Suprapubic skin (tissue), 4 donors: ENCODE measurements around the gene DUSP18. TPM values are rescaled to one million over a fixed set of nuclear protein-coding genes. Genes with fewer than 3 reads are reported as not detected.

Experiments used
- DNase-seq, 2 donors: peaks; one replicate each; pipeline ENCODE4 v3.0.0-alpha.2; 2019; ENCODE audit warnings: low spot score in 2 of 2
- H3K27ac ChIP-seq: fragments of 200-600 bp; sonication (generic); one replicate; pipeline ENCODE4 v1.5.1; 2019
- H3K27me3 ChIP-seq: fragments of 200-600 bp; sonication (generic); one replicate; pipeline ENCODE4 v1.5.1; 2019
- H3K36me3 ChIP-seq: fragments of 200-600 bp; sonication (generic); one replicate; pipeline ENCODE4 v1.5.1; 2019
- H3K4me1 ChIP-seq: fragments of 200-600 bp; sonication (generic); one replicate; pipeline ENCODE4 v1.5.1; 2019
- H3K4me3 ChIP-seq: fragments of 200-600 bp; sonication (generic); one replicate; pipeline ENCODE4 v1.5.1; 2019; ENCODE audit warnings: mild to moderate bottlenecking
- H3K9me3 ChIP-seq: fragments of 200-600 bp; sonication (generic); one replicate; pipeline ENCODE4 v1.5.1; 2019
- CTCF ChIP-seq, 2 donors: fragments of 200-600 bp in 1 of 2; fragments of 450-650 bp in 1 of 2; sonication (generic) in 1 of 2; IDR thresholded peaks; one replicate each; pipeline ENCODE4 v1.5.1; 2016 to 2019; ENCODE audit warnings: antibody characterized with exemption in 2 of 2, mild to moderate bottlenecking in 1 of 2, moderate library complexity in 1 of 2
- EP300 ChIP-seq: sonication (generic); formaldehyde crosslinking; IDR thresholded peaks from one replicate; pipeline ENCODE4 v1.6.1; 2017; ENCODE audit warnings: antibody characterized with exemption
- POLR2A ChIP-seq, 2 donors: fragments of 450-650 bp; IDR thresholded peaks; one replicate each; pipeline ENCODE4 v1.6.1; 2017; ENCODE audit warnings: antibody characterized with exemption in 2 of 2, mild to moderate bottlenecking in 2 of 2, moderate library complexity in 2 of 2
- POLR2AphosphoS5 ChIP-seq, 3 donors: sonication (generic); formaldehyde crosslinking; IDR thresholded peaks; one replicate each; pipeline ENCODE4 v1.6.1; 2017; ENCODE audit warnings: antibody characterized with exemption in 3 of 3
- WGBS: methylation state at CpG from one replicate; pipeline ENCODE4 v1.1.5; 2018; 5-methylcytosine and 5-hydroxymethylcytosine counted together
- total RNA-seq, 4 donors: library from RNA; depleted of rRNA; stranded (reverse); fragments of >200 nt; gene quantifications; one replicate each; pipeline ENCODE4 v1.1.0, GENCODE V29; 2016

Gene DUSP18
- total RNA-seq, 4 donors from 2014 or later: 14.2 to 20.4 (median 16.5) TPM

- Histone ChIP-seq H3K36me3 (no peaks in the 10 kb centered on the region), H3K27me3 (no peaks in the 10 kb centered on the region), H3K27ac (no peak overlapping the region), H3K4me3 (no peak overlapping the region), H3K9me3 (no peaks in the 10 kb centered on the region), H3K4me1 (peaks cover 7% of the 10 kb centered on the region)
- no peak for DNase-seq
- WGBS: 78% methylated on average over 2 of the region's 3 CpGs
- TF ChIP-seq POLR2A (IDR thresholded peaks at IDR 0.05) (no peak), CTCF (IDR thresholded peaks at IDR 0.05) (no peak), POLR2AphosphoS5 (IDR thresholded peaks at IDR 0.05) (no peak), EP300 (no peak)
These were observed 20.1 kb downstream of the DUSP18 start for GRCh38 chr22:30647536-30647935.

DNA sequence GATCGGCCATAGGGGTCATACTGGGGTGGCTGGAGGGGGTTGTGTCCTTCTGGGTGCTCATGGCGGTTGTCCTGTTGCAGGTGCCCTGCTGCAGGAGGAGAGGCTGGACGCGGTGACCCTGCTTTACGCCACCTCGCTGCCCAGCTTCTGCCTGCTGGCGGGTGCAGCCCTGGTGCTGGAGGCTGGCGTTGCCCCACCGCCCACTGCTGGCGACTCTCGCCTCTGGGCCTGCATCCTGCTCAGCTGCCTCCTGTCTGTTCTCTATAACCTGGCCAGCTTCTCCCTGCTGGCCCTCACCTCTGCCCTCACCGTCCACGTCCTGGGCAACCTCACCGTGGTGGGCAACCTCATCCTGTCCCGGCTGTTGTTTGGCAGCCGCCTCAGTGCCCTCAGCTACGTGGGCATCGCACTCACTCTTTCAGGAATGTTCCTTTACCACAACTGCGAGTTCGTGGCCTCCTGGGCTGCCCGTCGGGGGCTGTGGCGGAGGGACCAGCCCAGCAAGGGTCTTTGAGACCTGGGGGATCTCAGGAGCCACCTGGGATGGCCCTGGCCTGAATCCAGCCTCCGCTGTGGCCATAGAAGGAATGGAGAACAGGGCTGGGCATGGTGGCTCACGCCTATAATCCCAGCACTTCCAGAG lies 21.0 kb downstream of the DUSP18 start:
- Histone ChIP-seq H3K9me3 (no peaks in the 10 kb centered on the region), H3K4me1 (peaks cover 7% of the 10 kb centered on the region), H3K36me3 (no peaks in the 10 kb centered on the region), H3K27me3 (no peaks in the 10 kb centered on the region), H3K27ac (no peak overlapping the region), H3K4me3 (no peak overlapping the region)
- DNase-seq: no peak
- TF ChIP-seq POLR2AphosphoS5 (IDR thresholded peaks at IDR 0.05) (no peak), EP300 (no peak), POLR2A (IDR thresholded peaks at IDR 0.05) (no peak), CTCF (IDR thresholded peaks at IDR 0.05) (no peak)
- 96% methylated on average over 25 of the region's 25 CpGs for WGBS

- peaks cover 4% of the 10 kb centered on the region for H3K4me1 ChIP-seq
- no peaks in the 10 kb centered on the region for H3K27me3 ChIP-seq
- DNase-seq: no peak
- WGBS: 84% methylated on average over 16 of the region's 16 CpGs
- no peak for TF ChIP-seq EP300
- TF ChIP-seq POLR2AphosphoS5 (IDR thresholded peaks at IDR 0.05): no peak
- TF ChIP-seq POLR2A (IDR thresholded peaks at IDR 0.05): no peak
- TF ChIP-seq CTCF (IDR thresholded peaks at IDR 0.05): no peak
- no peak overlapping the region for H3K27ac ChIP-seq
- no peaks in the 10 kb centered on the region for H3K36me3 ChIP-seq
- no peaks in the 10 kb centered on the region for H3K9me3 ChIP-seq
- H3K4me3 ChIP-seq: no peak overlapping the region
These were observed 24.4 kb downstream of the DUSP18 start for GRCh38 chr22:30643055-30643875.

DNA sequence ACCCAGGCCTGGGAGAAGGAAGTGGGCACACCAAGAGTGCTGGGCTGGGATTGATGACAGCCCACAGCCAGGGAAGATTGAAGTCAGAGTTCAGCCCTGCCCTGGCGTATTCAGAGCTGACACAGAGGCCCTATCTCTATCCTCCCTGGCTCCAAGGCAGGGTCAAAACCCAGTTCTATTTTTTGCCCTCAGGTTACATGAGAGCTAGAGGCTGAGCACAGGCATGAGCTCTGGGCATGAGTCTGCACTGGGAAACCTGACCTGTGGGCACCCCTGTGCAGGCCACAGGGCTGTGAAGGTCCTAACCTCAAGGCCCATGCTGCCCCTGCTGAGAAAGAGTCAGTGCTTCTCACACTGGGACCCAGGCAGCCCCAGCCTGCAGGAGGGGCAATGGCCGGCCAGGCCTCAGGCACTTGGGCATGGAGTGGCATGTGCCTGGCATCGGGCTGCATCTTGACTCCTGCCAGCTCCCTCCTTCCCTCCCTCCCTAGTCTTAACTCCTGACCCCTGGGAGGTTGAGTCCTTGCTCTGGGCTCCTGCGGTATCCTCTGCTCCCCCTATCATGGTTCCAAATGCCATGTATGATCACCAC lies 26.7 kb downstream of the DUSP18 start:
- 72% methylated on average over 3 of the region's 4 CpGs for WGBS
- H3K36me3 ChIP-seq: no peaks in the 10 kb centered on the region
- DNase-seq: no peak
- H3K27ac ChIP-seq: no peak overlapping the region
- peaks cover 24% of the 10 kb centered on the region for H3K4me1 ChIP-seq
- no peak overlapping the region for H3K4me3 ChIP-seq
- TF ChIP-seq POLR2A (IDR thresholded peaks at IDR 0.05) (no peak), EP300 (no peak), POLR2AphosphoS5 (IDR thresholded peaks at IDR 0.05) (no peak), CTCF (IDR thresholded peaks at IDR 0.05) (no peak)
- no peaks in the 10 kb centered on the region for H3K9me3 ChIP-seq
- H3K27me3 ChIP-seq: no peaks in the 10 kb centered on the region

DNA sequence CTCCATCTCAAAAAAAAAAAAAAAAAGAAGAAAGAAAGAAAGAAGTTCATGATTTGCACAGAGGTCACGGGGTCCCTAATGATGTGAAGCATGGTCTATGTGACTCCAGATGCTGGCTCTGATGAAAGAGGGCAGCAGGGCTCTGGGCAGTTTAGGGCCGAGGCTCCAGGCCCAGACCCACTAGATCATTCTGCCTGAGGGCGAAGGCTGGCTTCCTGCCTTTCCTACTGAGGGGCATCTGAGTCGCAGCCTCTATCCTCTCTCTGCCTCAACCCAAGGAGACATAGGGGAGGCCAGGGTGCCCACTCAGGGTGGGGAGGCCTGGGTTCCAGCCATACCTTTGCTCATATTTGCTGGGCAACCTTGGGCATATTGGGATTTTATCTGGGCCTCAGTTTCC lies 27.3 kb downstream of the DUSP18 start:
- Histone ChIP-seq H3K9me3 (no peaks in the 10 kb centered on the region), H3K27me3 (no peaks in the 10 kb centered on the region), H3K4me3 (no peak overlapping the region), H3K36me3 (no peaks in the 10 kb centered on the region), H3K27ac (no peak overlapping the region), H3K4me1 (peaks cover 27% of the 10 kb centered on the region)
- TF ChIP-seq POLR2AphosphoS5 (IDR thresholded peaks at IDR 0.05): no peak
- WGBS: 88% methylated on average over 4 of the region's 4 CpGs
- no peak for DNase-seq
